ENCODE results near the gene CACNA1C.

Gene CACNA1C

GRCh38 chr12:2639020-2639298 lies 586.2 kb downstream of the CACNA1C start:
- Histone ChIP-seq H2AFZ (ENCODE audit: low read depth) (no peak overlapping the region), H3K9ac (no peak overlapping the region), H3K27me3 (ENCODE audit: insufficient read depth, low read depth) (peaks cover 4% of the 10 kb centered on the region; the same call in 1 of the 2 replicates), H3K79me2 (ENCODE audit: insufficient read depth, low read depth) (no peaks in the 10 kb centered on the region), H3K27ac (no peak overlapping the region), H3K4me2 (no peak overlapping the region), H4K20me1 (ENCODE audit: insufficient read depth) (no peaks in the 10 kb centered on the region), H3K36me3 (ENCODE audit: insufficient read depth) (no peaks in the 10 kb centered on the region), H3K4me3 (IDR thresholded peaks at IDR 0.05; ENCODE audit: insufficient read depth, low read depth, low read length) (no peak overlapping the region), H3K4me1 (ENCODE audit: low read depth, poor library complexity, severe bottlenecking) (no peaks in the 10 kb centered on the region)
- TF ChIP-seq CTCF (conservative IDR thresholded peaks at IDR 0.05; ENCODE audit: low read depth, low read length): no peak

- Histone ChIP-seq H3K4me1 (ENCODE audit: low read depth, poor library complexity, severe bottlenecking) (no peaks in the 10 kb centered on the region), H2AFZ (ENCODE audit: low read depth) (no peak overlapping the region), H3K27ac (no peak overlapping the region), H4K20me1 (ENCODE audit: insufficient read depth) (no peaks in the 10 kb centered on the region), H3K4me3 (IDR thresholded peaks at IDR 0.05; ENCODE audit: insufficient read depth, low read depth, low read length) (no peak overlapping the region), H3K9ac (no peak overlapping the region), H3K4me2 (no peak overlapping the region), H3K36me3 (ENCODE audit: insufficient read depth) (no peaks in the 10 kb centered on the region), H3K79me2 (ENCODE audit: insufficient read depth, low read depth) (no peaks in the 10 kb centered on the region), H3K27me3 (ENCODE audit: insufficient read depth, low read depth) (peaks cover 4% of the 10 kb centered on the region; the same call in 1 of the 2 replicates)
- TF ChIP-seq CTCF (conservative IDR thresholded peaks at IDR 0.05; ENCODE audit: low read depth, low read length): no peak
Measured at GRCh38 chr12:2640281-2640680, 587.5 kb downstream of the CACNA1C start.

GRCh38 chr12:2640709-2641108 lies 587.9 kb downstream of the CACNA1C start:
- Histone ChIP-seq H3K4me2 (no peak overlapping the region), H3K36me3 (ENCODE audit: insufficient read depth) (no peaks in the 10 kb centered on the region), H3K9ac (no peak overlapping the region), H4K20me1 (ENCODE audit: insufficient read depth) (no peaks in the 10 kb centered on the region), H2AFZ (ENCODE audit: low read depth) (no peak overlapping the region), H3K27ac (no peak overlapping the region), H3K4me1 (ENCODE audit: low read depth, poor library complexity, severe bottlenecking) (no peaks in the 10 kb centered on the region), H3K27me3 (ENCODE audit: insufficient read depth, low read depth) (peaks cover 4% of the 10 kb centered on the region; the same call in 1 of the 2 replicates), H3K79me2 (ENCODE audit: insufficient read depth, low read depth) (no peaks in the 10 kb centered on the region), H3K4me3 (IDR thresholded peaks at IDR 0.05; ENCODE audit: insufficient read depth, low read depth, low read length) (no peak overlapping the region)
- TF ChIP-seq CTCF (conservative IDR thresholded peaks at IDR 0.05; ENCODE audit: low read depth, low read length): no peak

GRCh38 chr12:2641207-2641606 lies 588.4 kb downstream of the CACNA1C start:
- Histone ChIP-seq H4K20me1 (ENCODE audit: insufficient read depth) (no peaks in the 10 kb centered on the region), H3K9ac (no peak overlapping the region), H3K4me3 (IDR thresholded peaks at IDR 0.05; ENCODE audit: insufficient read depth, low read depth, low read length) (no peak overlapping the region), H3K27me3 (ENCODE audit: insufficient read depth, low read depth) (peaks cover 4% of the 10 kb centered on the region; the same call in 1 of the 2 replicates), H3K27ac (no peak overlapping the region), H2AFZ (ENCODE audit: low read depth) (no peak overlapping the region), H3K79me2 (ENCODE audit: insufficient read depth, low read depth) (no peaks in the 10 kb centered on the region), H3K4me2 (no peak overlapping the region), H3K36me3 (ENCODE audit: insufficient read depth) (no peaks in the 10 kb centered on the region), H3K4me1 (ENCODE audit: low read depth, poor library complexity, severe bottlenecking) (no peaks in the 10 kb centered on the region)
- TF ChIP-seq CTCF (conservative IDR thresholded peaks at IDR 0.05; ENCODE audit: low read depth, low read length): no peak

- H3K36me3 ChIP-seq (ENCODE audit: insufficient read depth): no peaks in the 10 kb centered on the region
- no peak overlapping the region for H3K4me2 ChIP-seq
- no peak overlapping the region for H3K9ac ChIP-seq
- TF ChIP-seq CTCF (conservative IDR thresholded peaks at IDR 0.05; ENCODE audit: low read depth, low read length): no peak
- H3K4me1 ChIP-seq (ENCODE audit: low read depth, poor library complexity, severe bottlenecking): no peaks in the 10 kb centered on the region
- no peaks in the 10 kb centered on the region for H3K79me2 ChIP-seq (ENCODE audit: insufficient read depth, low read depth)
- no peak overlapping the region for H2AFZ ChIP-seq (ENCODE audit: low read depth)
- H3K4me3 ChIP-seq (IDR thresholded peaks at IDR 0.05; ENCODE audit: insufficient read depth, low read depth, low read length): no peak overlapping the region
- H4K20me1 ChIP-seq (ENCODE audit: insufficient read depth): no peaks in the 10 kb centered on the region
- H3K27me3 ChIP-seq (ENCODE audit: insufficient read depth, low read depth): peaks cover 4% of the 10 kb centered on the region; the same call in 1 of the 2 replicates
- no peak overlapping the region for H3K27ac ChIP-seq
Measured at GRCh38 chr12:2641761-2642160, 589.0 kb downstream of the CACNA1C start.
